Lower leg skin (tissue), 3 donors: ENCODE results near the gene IGSF21.

Experiments used
- CTCF ChIP-seq, 3 donors: fragments of 450-650 bp; IDR thresholded peaks; one replicate each; pipeline ENCODE4 v1.5.1; 2016; ENCODE audit warnings: antibody characterized with exemption in 3 of 3, mild to moderate bottlenecking in 3 of 3, moderate library complexity in 2 of 3
- POLR2A ChIP-seq, 2 donors: fragments of 450-650 bp; IDR thresholded peaks; one replicate each; pipeline ENCODE4 v1.6.1; 2016 to 2017; ENCODE audit warnings: antibody characterized with exemption in 2 of 2, mild to moderate bottlenecking in 1 of 2, moderate library complexity in 1 of 2

- TF ChIP-seq CTCF (IDR thresholded peaks at IDR 0.05) (no peak), POLR2A (IDR thresholded peaks at IDR 0.05) (no peak)
Observed at GRCh38 chr1:18109756-18110597, 2.4 kb downstream of the IGSF21 start.
